K562 (cell line): ENCODE data around the gene RALY. TPM values are rescaled to one million over a fixed set of nuclear protein-coding genes. Genes with fewer than 3 reads are reported as not detected.

ENCODE experiments used
- ATAC-seq: fragments of 200-7000 bp; cut with Tn5 transposase; 3 replicates; pipeline ENCODE4 v1.9.1; 2020; ENCODE audit warnings: moderate library complexity
- BruUV-seq: library from RNA; stranded (reverse); fragments of 400-500 nt; replicated peaks from 2 replicates; lab custom pipeline; 2021; lab: Mats Ljungman, UMichigan
- CTCF ChIA-PET: fragments of 300-600 bp; formaldehyde crosslinking; extraction: SDS; loops from one replicate; lab custom pipeline; 2021; ENCODE audit warnings: low intra/inter-chr PET ratio; lab: Yijun Ruan, JAX
- POLR2A ChIA-PET: fragments of 300-600, 350-650 bp; sonication (Branson Sonifier 250); formaldehyde crosslinking; extraction: SDS; loops from one replicate; lab custom pipeline; 2021; ENCODE audit warnings: antibody characterized with exemption, inconsistent platforms; lab: Yijun Ruan, JAX
- DNase-seq, 4 experiments: peaks; one replicate each; pipeline versions ENCODE4 v3.0.0 to v3.0.0-alpha.2; 2011 to 2018; ENCODE audit warnings: low spot score in 3 of 4, mixed read lengths in 3 of 4; ENCODE audit errors: extremely low read depth in 1 of 4
- FAIRE-seq: peaks from 2 replicates; lab custom pipeline; 2011; peaks lifted over from hg19 to GRCh38; lab: Jason Lieb, UNC
- H2AFZ ChIP-seq: 2 replicates; pipeline ENCODE4 v1.6.0; 2011; ENCODE audit warnings: low read depth, low read length, control low read depth, inconsistent platforms
- H3K27ac ChIP-seq: fragments of 200-600 bp; 3 replicates; pipeline ENCODE4 v1.8.0; 2011; ENCODE audit warnings: low read depth, mild to moderate bottlenecking, control low read depth, inconsistent platforms, low read length, moderate library complexity, mixed read lengths; ENCODE audit errors: extremely low read depth
- H3K27me3 ChIP-seq, 2 experiments: fragments of 300-600 bp in 1 of 2; 2 replicates in 1 of 2; 3 replicates in 1 of 2; pipeline versions ENCODE4 v1.6.0 to v1.8.0; 2011; ENCODE audit warnings: inconsistent platforms in 2 of 2, low read length in 2 of 2, mild to moderate bottlenecking in 1 of 2, mixed read lengths in 1 of 2, moderate library complexity in 1 of 2; ENCODE audit not compliant: control insufficient read depth in 2 of 2, insufficient read depth in 2 of 2
- H3K36me3 ChIP-seq: fragments of 300-600 bp; 3 replicates; pipeline ENCODE4 v1.8.0; 2011; ENCODE audit warnings: mild to moderate bottlenecking, low read length, inconsistent platforms; ENCODE audit not compliant: control insufficient read depth, insufficient read depth
- H3K4me1 ChIP-seq, 2 experiments: fragments of 200-600 bp in 1 of 2; replicated peaks in 1 of 2; 2 replicates in 1 of 2; 3 replicates in 1 of 2; pipeline versions ENCODE4 v1.5.1 to v1.8.0; 2011; ENCODE audit warnings: inconsistent platforms in 2 of 2, low read length in 2 of 2, mild to moderate bottlenecking in 1 of 2, mixed read lengths in 1 of 2, moderate library complexity in 1 of 2; ENCODE audit not compliant: control insufficient read depth in 2 of 2, insufficient read depth in 2 of 2
- H3K4me2 ChIP-seq: 2 replicates; pipeline ENCODE4 v1.6.1; 2011; ENCODE audit warnings: low read length, control low read depth, inconsistent platforms, mixed read lengths; ENCODE audit not compliant: insufficient read depth
- H3K4me3 ChIP-seq: fragments of 200-600 bp; sonication (generic), shearing (Covaris generic); 2 replicates; pipeline ENCODE4 v1.5.1; 2016; ENCODE audit warnings: control low read depth, inconsistent platforms
- H3K79me2 ChIP-seq: fragments of 200-600 bp; 3 replicates; pipeline ENCODE4 v1.8.0; 2011; ENCODE audit warnings: low read length, inconsistent platforms; ENCODE audit not compliant: control insufficient read depth, insufficient read depth
- H3K9ac ChIP-seq, 2 experiments: 2 replicates each; pipeline versions ENCODE4 v1.6.0 to v1.6.1; 2011; ENCODE audit warnings: low read depth in 2 of 2, low read length in 2 of 2, control low read depth in 1 of 2, inconsistent platforms in 1 of 2, mild to moderate bottlenecking in 1 of 2, mixed read lengths in 1 of 2; ENCODE audit not compliant: insufficient read depth in 1 of 2
- H3K9me1 ChIP-seq: one replicate; pipeline ENCODE4 v1.6.0; 2011; ENCODE audit warnings: inconsistent platforms, mild to moderate bottlenecking, low read length, moderate library complexity; ENCODE audit not compliant: control insufficient read depth, insufficient read depth
- H3K9me3 ChIP-seq: replicated peaks from 2 replicates; pipeline ENCODE4 v1.5.1; 2011; ENCODE audit warnings: low read depth, low read length, inconsistent platforms; ENCODE audit not compliant: control insufficient read depth, insufficient read depth
- H4K20me1 ChIP-seq: replicated peaks from 2 replicates; pipeline ENCODE4 v1.6.1; 2011; ENCODE audit warnings: low read length, inconsistent platforms, mixed read lengths; ENCODE audit not compliant: control insufficient read depth, insufficient read depth
- CREM ChIP-seq: IDR thresholded peaks from 2 replicates; pipeline ENCODE4 v1.6.1; 2014; ENCODE audit warnings: antibody characterized with exemption, low read depth
- FOXP1 ChIP-seq: sonication (generic); formaldehyde crosslinking; IDR thresholded peaks from 2 replicates; pipeline ENCODE4 v1.8.0; 2022; ENCODE audit warnings: mild to moderate bottlenecking, missing genetic modification reagents
- JUNB ChIP-seq: fragments of 450-650 bp; formaldehyde crosslinking; conservative IDR thresholded peaks from 2 replicates; pipeline ENCODE4 v1.4.0; 2020; ENCODE audit warnings: mild to moderate bottlenecking
- MYBL2 ChIP-seq, 2 experiments: fragments of 450-650 bp in 1 of 2; sonication (generic) in 1 of 2; formaldehyde crosslinking in 1 of 2; IDR thresholded peaks; 2 replicates each; pipeline versions ENCODE4 v1.6.1 to v1.8.1; 2017 to 2022; ENCODE audit warnings: borderline replicate concordance in 1 of 2, inconsistent platforms in 1 of 2, low read depth in 1 of 2, mild to moderate bottlenecking in 1 of 2, missing genetic modification reagents in 1 of 2, moderate library complexity in 1 of 2
- NR0B1 ChIP-seq: fragments of 450-650 bp; IDR thresholded peaks from one replicate; pipeline ENCODE4 v1.6.1; 2018; ENCODE audit warnings: mild to moderate bottlenecking, moderate library complexity; ENCODE audit not compliant: partially characterized antibody
- NR1H2 ChIP-seq: sonication (generic); formaldehyde crosslinking; IDR thresholded peaks from 2 replicates; pipeline ENCODE4 v1.4.0; 2020; ENCODE audit warnings: mild to moderate bottlenecking, missing genetic modification reagents
- PHF20 ChIP-seq: fragments of 450-650 bp; IDR thresholded peaks from 2 replicates; pipeline ENCODE4 v1.6.1; 2018; ENCODE audit not compliant: partially characterized antibody
- PPARD ChIP-seq: fragments of 250-450 bp; sonication (Bioruptor Pico); IDR thresholded peaks from 2 replicates; pipeline ENCODE4 v1.8.0; 2022; ENCODE audit warnings: inconsistent platforms, mild to moderate bottlenecking, moderate library complexity
- RFX7 ChIP-seq: fragments of 250-450 bp; sonication (Bioruptor Pico); IDR thresholded peaks from 2 replicates; pipeline ENCODE4 v1.5.1; 2021; ENCODE audit warnings: mild to moderate bottlenecking
- SETDB1 ChIP-seq: IDR thresholded peaks from one replicate; pipeline ENCODE4 v1.6.1; 2012; ENCODE audit warnings: low read length, control low read depth, inconsistent platforms
- SNRNP70 ChIP-seq: fragments of 200-400 bp; formaldehyde crosslinking; optimal IDR thresholded peaks from 2 replicates; pipeline ENCODE3; 2017; ENCODE audit warnings: low read depth, low read length
- TAF1 ChIP-seq: IDR thresholded peaks from 2 replicates; pipeline ENCODE4 v1.6.1; 2011; ENCODE audit warnings: mild to moderate bottlenecking, low read length, moderate library complexity; ENCODE audit not compliant: insufficient read depth, control insufficient read depth, severe bottlenecking; ENCODE audit errors: extremely low read depth
- ZNF133 ChIP-seq: fragments of 250-450 bp; sonication (Bioruptor Pico); IDR thresholded peaks from 2 replicates; pipeline ENCODE4 v1.4.0; 2020; ENCODE audit warnings: mild to moderate bottlenecking
- ZNF165 ChIP-seq: fragments of 250-450 bp; sonication (Bioruptor Pico); IDR thresholded peaks from 2 replicates; pipeline ENCODE4 v1.4.0; 2020; ENCODE audit warnings: borderline replicate concordance
- ZNF316 ChIP-seq: fragments of 450-650 bp; IDR thresholded peaks from 2 replicates; pipeline ENCODE4 v1.6.1; 2016
- ZNF668 ChIP-seq: fragments of 250-450 bp; sonication (Bioruptor Pico); IDR thresholded peaks from 2 replicates; pipeline ENCODE4 v1.8.0; 2022; ENCODE audit warnings: mild to moderate bottlenecking, inconsistent platforms
- WGBS: fragments of 100-300 bp; shearing (Covaris generic); methylation state at CpG from one replicate; pipeline ENCODE4 v1.1.6; 2016; ENCODE audit warnings: low coverage, mixed read lengths; ENCODE audit not compliant: insufficient coverage; ENCODE audit errors: missing lambda C conversion rate; 5-methylcytosine and 5-hydroxymethylcytosine counted together
- in situ Hi-C: fragments of 300-500 bp; cut with MboI; formaldehyde crosslinking; loops from 4 replicates; pipeline ENCODE4 v1.15.0; 2018; ENCODE audit warnings: inconsistent platforms, mixed read lengths
- intact Hi-C: fragments of 100-400 bp; cut with micrococcal nuclease; formaldehyde crosslinking; loops from 2 replicates; pipeline ENCODE4 v1.14.2; 2022
- polyA plus RNA-seq, 8 experiments: library from polyadenylated mRNA; depleted of rRNA in 4 of 8; stranded (reverse) in 5 of 8; unstranded in 3 of 8; fragments of >200 nt; fragmentation: Nextera tagmentation in 2 of 8; fragmentation: Illumina TruSeq in 1 of 8; extraction: Ambion mirVana in 2 of 8; extraction: Trizol in 1 of 8; gene quantifications; 2 replicates each; pipeline versions ENCODE4 v1.2.1 to v1.2.3, GENCODE V29; 2011 to 2014; ENCODE audit warnings: inconsistent platforms in 1 of 8, missing spikeins in 1 of 8
- total RNA-seq, 7 experiments: library from RNA; depleted of rRNA in 6 of 7; stranded (reverse); fragments of >200 nt in 6 of 7; fragmentation: Illumina TruSeq in 2 of 7; extraction: Trizol in 2 of 7; gene quantifications; 2 replicates each; pipeline versions ENCODE4 v1.2.1 to v1.2.3, GENCODE V29; 2011 to 2021; ENCODE audit warnings: low replicate concordance in 1 of 7
- TF ChIP-seq, protein P1 (sequence below): sonication (generic); formaldehyde crosslinking; IDR thresholded peaks from 2 replicates; pipeline ENCODE4 v1.8.0; 2022; ENCODE audit warnings: mild to moderate bottlenecking, missing genetic modification reagents

The RALY gene
- total and polyA plus RNA-seq, 9 of the 15 experiments (the other 6 are each of a cell fraction or from before 2014, with no cell fraction given), result 0.80 to 207 (median 128) TPM

DNA sequence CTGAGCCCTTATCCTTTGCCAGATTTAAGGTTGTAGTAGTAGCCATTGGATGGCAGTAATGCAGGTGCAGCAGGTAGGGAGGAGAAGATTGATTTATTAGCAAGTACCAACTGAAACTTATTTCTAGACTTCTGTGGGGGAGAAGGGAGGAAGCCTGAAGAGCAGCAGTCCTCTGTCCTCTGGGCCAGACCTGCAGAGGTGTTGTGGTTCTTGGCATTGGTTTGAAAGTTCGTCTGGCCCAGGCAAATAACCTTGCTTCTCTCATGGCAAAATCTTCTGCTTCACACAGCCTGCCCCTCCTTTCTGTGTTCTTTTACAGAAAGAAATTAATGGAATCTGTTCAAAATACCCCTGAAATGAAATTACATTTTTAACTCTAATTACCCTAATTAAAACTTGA lies 24.5 kb downstream of the RALY start:
- FAIRE-seq (no peak), ATAC-seq (no peak), DNase-seq (no peak)
- H3K4me2 ChIP-seq, result no peak overlapping the region
- no peak overlapping the region for H3K27ac ChIP-seq
- 79% methylated on average over 1 of the region's 1 CpG for WGBS
- H3K9me1 ChIP-seq, result peaks cover 9% of the 10 kb centered on the region
- CTCF ChIA-PET, result no interaction called here
- no peaks in the 10 kb centered on the region for H3K27me3 ChIP-seq
- H3K79me2 ChIP-seq, result peaks cover 85% of the 10 kb centered on the region
- peaks cover 10 to 21% of the 10 kb centered on the region in 2 experiments; a peak in 4 of 5 replicates for H3K4me1 ChIP-seq
- peaks cover 48% of the 10 kb centered on the region for H4K20me1 ChIP-seq
- POLR2A ChIA-PET, result no interaction called here
- H3K9ac ChIP-seq, result no peak overlapping the region
- H2AFZ ChIP-seq, result no peak overlapping the region
- in situ Hi-C loops, result no loop called here
- H3K9me3 ChIP-seq, result no peaks in the 10 kb centered on the region
- no peak overlapping the region for H3K4me3 ChIP-seq
- BruUV-seq, result no TSS peak
- H3K36me3 ChIP-seq, result peaks cover 12% of the 10 kb centered on the region
- intact Hi-C loops, result no loop called here
- TF ChIP-seq RFX7 (CRISPR knock-in tag), result no peak
- TF ChIP-seq NR0B1, result no peak
- no peak for TF ChIP-seq MYBL2 (IDR thresholded peaks at IDR 0.05; ENCODE audit: low read depth)
- no peak for TF ChIP-seq MYBL2 (CRISPR knock-in tag; IDR thresholded peaks at IDR 0.05; ENCODE audit: borderline replicate concordance)
- TF ChIP-seq FOXP1, result no peak
- TF ChIP-seq ZNF668, result no peak
- TF ChIP-seq NR1H2 (CRISPR knock-in tag), result no peak
- no peak for TF ChIP-seq SNRNP70
- no peak for TF ChIP-seq JUNB
- TF ChIP-seq CREM, result no peak
- no peak for TF ChIP-seq TAF1
- no peak for TF ChIP-seq ZNF316
- TF ChIP-seq ZNF165 (CRISPR knock-in tag), result no peak
- no peak for TF ChIP-seq PPARD (CRISPR knock-in tag)
- TF ChIP-seq ZNF133 (CRISPR knock-in tag), result no peak
- TF ChIP-seq, protein P1, sequence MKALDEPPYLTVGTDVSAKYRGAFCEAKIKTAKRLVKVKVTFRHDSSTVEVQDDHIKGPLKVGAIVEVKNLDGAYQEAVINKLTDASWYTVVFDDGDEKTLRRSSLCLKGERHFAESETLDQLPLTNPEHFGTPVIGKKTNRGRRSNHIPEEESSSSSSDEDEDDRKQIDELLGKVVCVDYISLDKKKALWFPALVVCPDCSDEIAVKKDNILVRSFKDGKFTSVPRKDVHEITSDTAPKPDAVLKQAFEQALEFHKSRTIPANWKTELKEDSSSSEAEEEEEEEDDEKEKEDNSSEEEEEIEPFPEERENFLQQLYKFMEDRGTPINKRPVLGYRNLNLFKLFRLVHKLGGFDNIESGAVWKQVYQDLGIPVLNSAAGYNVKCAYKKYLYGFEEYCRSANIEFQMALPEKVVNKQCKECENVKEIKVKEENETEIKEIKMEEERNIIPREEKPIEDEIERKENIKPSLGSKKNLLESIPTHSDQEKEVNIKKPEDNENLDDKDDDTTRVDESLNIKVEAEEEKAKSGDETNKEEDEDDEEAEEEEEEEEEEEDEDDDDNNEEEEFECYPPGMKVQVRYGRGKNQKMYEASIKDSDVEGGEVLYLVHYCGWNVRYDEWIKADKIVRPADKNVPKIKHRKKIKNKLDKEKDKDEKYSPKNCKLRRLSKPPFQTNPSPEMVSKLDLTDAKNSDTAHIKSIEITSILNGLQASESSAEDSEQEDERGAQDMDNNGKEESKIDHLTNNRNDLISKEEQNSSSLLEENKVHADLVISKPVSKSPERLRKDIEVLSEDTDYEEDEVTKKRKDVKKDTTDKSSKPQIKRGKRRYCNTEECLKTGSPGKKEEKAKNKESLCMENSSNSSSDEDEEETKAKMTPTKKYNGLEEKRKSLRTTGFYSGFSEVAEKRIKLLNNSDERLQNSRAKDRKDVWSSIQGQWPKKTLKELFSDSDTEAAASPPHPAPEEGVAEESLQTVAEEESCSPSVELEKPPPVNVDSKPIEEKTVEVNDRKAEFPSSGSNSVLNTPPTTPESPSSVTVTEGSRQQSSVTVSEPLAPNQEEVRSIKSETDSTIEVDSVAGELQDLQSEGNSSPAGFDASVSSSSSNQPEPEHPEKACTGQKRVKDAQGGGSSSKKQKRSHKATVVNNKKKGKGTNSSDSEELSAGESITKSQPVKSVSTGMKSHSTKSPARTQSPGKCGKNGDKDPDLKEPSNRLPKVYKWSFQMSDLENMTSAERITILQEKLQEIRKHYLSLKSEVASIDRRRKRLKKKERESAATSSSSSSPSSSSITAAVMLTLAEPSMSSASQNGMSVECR (CRISPR knock-in tag), result no peak
- no peak for TF ChIP-seq SETDB1
- no peak for TF ChIP-seq PHF20
